ENCODE measurements around the gene IL4R. TPM values are rescaled to one million over a fixed set of nuclear protein-coding genes. Genes with fewer than 3 reads are reported as not detected.

Gene IL4R
- total RNA-seq, result 55.4 and 56.1 TPM in 2 replicates

DNA sequence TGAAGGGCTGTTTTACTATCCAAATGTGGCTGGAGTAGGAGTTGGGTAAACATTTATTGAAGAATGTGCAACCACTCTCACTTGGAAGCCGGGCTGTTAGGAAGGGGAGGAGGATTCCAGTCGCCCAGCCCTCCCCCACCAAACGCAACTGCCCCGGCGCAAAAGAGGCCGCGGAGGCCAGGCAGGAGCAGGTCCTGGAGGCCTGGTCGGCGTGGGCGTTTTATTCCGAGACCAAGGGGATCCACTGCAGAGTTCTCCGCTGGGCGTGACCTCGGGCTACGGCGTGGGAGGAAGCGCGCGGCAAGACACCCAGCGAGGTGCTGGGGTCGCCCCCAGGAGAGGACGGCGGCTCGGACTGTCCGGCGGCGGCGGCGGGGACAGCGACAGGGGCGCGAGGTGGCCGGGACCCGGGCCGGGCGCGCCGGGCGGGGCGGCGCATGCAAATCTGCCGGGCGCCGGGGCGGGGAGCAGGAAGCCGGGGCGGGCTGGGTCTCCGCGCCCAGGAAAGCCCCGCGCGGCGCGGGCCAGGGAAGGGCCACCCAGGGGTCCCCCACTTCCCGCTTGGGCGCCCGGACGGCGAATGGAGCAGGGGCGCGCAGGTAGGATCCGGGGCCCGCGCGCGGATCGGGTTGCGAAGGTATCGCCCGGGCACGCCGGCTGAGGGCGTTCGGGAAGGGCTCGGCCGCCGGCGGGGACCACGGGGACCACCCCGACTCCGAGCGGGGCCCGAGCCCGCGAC lies at the start of gene IL4R:
IL4R (plus strand) TSS at position 553 of the 739 bp plus-strand sequence. CDS start 26,230 bp downstream, outside the sequence.

DNA sequence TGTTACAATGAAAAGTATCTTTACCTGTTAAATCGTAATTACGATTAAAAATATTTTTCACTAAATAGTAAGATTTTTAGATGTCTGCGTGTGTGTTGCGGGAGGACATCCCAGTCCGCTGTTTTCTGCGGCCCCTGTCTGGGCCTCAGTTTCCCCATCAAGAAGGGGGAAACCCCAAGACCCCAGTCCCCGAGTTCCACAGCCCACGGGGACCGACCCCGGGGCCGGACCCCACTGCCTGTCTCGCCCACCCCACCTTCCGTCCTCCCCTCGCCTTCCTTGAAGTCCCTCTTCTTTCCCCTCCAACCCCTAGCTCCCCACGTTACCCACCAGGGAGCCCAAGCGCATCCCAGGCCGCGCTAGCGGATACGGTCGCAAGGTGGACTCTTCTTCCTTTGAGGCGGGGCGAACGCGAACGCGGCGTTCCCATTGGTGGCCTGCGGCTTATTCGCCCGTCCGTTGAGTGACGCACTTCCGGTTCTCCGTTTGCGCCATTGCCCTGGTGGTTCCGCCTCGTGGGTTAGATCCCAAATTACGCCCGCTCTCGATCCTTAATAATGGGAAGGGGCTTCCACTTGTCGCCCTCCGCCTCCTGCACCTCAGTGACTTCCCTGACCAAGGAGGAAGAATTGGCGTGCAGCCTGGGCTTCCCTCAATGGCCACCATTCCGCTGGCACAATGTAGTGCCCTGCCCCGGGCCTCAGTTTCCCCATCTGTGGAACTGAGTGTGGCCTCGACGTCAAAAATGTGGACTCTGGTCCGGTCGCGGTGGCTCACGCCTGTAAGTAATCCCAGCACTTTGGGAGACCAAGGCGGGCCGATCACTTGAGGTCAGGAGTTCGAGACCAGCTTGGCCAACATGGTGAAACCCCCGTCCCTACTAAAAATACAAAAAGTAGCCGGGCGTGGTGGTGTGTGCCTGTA lies 45.1 kb upstream of the IL4R start, which contains the start of gene NSMCE1:
NSMCE1 (minus strand) TSS at position 397 of the 924 bp plus-strand sequence. CDS start 11,202 bp downstream, outside the sequence.

DNA sequence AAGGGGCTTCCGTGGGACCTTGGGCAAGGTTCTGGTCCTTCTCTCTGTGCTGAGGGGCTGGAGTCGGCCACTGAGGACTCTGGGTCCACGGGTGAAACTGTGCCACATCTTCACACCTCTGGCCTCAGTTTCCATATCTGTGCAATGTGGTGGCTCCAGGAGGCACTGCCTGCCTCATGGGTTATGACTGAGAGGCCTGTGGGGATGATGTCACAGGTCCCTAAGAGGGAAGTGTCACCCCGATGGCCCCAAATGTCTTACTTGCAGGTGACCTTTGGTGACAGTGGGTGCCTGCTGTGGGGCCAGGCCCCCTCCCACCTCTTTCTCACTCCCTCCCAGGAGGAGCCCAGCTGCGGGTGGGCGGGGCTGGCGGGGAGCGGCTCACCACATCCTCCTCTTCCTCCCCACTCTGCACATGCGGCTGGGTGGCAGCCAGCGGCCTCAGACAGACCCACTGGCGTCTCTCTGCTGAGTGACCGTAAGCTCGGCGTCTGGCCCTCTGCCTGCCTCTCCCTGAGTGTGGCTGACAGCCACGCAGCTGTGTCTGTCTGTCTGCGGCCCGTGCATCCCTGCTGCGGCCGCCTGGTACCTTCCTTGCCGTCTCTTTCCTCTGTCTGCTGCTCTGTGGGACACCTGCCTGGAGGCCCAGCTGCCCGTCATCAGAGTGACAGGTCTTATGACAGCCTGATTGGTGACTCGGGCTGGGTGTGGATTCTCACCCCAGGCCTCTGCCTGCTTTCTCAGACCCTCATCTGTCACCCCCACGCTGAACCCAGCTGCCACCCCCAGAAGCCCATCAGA lies 88.2 kb downstream of the IL4R start, which contains the start of gene IL21R:
IL21R (plus strand) TSS at position 407 of the 801 bp plus-strand sequence. CDS start 27,898 bp downstream, outside the sequence.

Other genes with a start within 250 kb of the IL4R start
- not detected in 2 replicates for gene C16orf82, start 247.0 kb upstream of the IL4R start, total RNA-seq
- gene KDM8, start 110.4 kb upstream of the IL4R start, total RNA-seq, result 5.4 and 5.7 TPM in 2 replicates
- gene NSMCE1, start 45.2 kb upstream of the IL4R start, total RNA-seq, result 87.1 and 99.7 TPM in 2 replicates
- 4.3 and 14.4 TPM in 2 replicates for gene IL21R, start 88.2 kb downstream of the IL4R start, total RNA-seq
- gene GTF3C1, start 235.9 kb downstream of the IL4R start, total RNA-seq, result 70.7 and 92.9 TPM in 2 replicates
- 5.3 and 8.5 TPM in 2 replicates for gene KATNIP, start 236.2 kb downstream of the IL4R start, total RNA-seq